GM18505 (cell line): Measurements from ENCODE around the gene ASPG.

Experiments
- ATAC-seq: cut with Tn5 transposase; IDR thresholded peaks from one replicate; pipeline ENCODE4 v1.9.1; 2021; ENCODE audit not compliant: unreplicated experiment
- POLR2A ChIP-seq: IDR thresholded peaks from 4 replicates; pipeline ENCODE4 v1.6.1; 2011; ENCODE audit warnings: borderline replicate concordance; ENCODE audit not compliant: insufficient read depth, insufficient read length; ENCODE audit errors: extremely low read depth

The ASPG gene

GRCh38 chr14:104054222-104054905, 31.1 kb upstream of the ASPG start:
- no peak for ATAC-seq

GRCh38 chr14:104062281-104062680, 23.2 kb upstream of the ASPG start:
- no peak for ATAC-seq
- TF ChIP-seq POLR2A, result no peak

More at GRCh38 chr14:104054222-104054905, 31.1 kb upstream of the ASPG start:
- TF ChIP-seq POLR2A, result no peak

- ATAC-seq, result no peak
- TF ChIP-seq POLR2A, result no peak
Measured at GRCh38 chr14:104064003-104064402, 21.5 kb upstream of the ASPG start.

- TF ChIP-seq POLR2A, result no peak
- ATAC-seq, result no peak
Measured at GRCh38 chr14:104066279-104066678, 19.2 kb upstream of the ASPG start.

GRCh38 chr14:104066719-104067295, 18.7 kb upstream of the ASPG start:
- no peak for ATAC-seq
- no peak for TF ChIP-seq POLR2A

GRCh38 chr14:104069541-104069940, 16.0 kb upstream of the ASPG start:
- no peak for ATAC-seq
- TF ChIP-seq POLR2A, result no peak

GRCh38 chr14:104072586-104072985, 12.9 kb upstream of the ASPG start:
- no peak for TF ChIP-seq POLR2A
- ATAC-seq, result no peak

- no peak for ATAC-seq
- no peak for TF ChIP-seq POLR2A
Measured at GRCh38 chr14:104073764-104074163, 11.7 kb upstream of the ASPG start.

- no peak for ATAC-seq
- no peak for TF ChIP-seq POLR2A
Measured at GRCh38 chr14:104075530-104076151, 9.9 kb upstream of the ASPG start.

- no peak for ATAC-seq
- TF ChIP-seq POLR2A, result no peak
Measured at GRCh38 chr14:104076743-104077142, 8.8 kb upstream of the ASPG start.

GRCh38 chr14:104078031-104078455, 7.5 kb upstream of the ASPG start:
- ATAC-seq, result peak; percentile 86
- TF ChIP-seq POLR2A, result no peak

- no peak for TF ChIP-seq POLR2A
- no peak for ATAC-seq
Measured at GRCh38 chr14:104080376-104081260, 4.9 kb upstream of the ASPG start.

GRCh38 chr14:104081261-104081835, 4.2 kb upstream of the ASPG start:
- no peak for ATAC-seq
- TF ChIP-seq POLR2A, result no peak
